ENCODE results near the gene EPN2.
A peak's percentile ranks its signal among the peaks of the same experiment; 100 is the strongest.

EPN2 gene

DNA sequence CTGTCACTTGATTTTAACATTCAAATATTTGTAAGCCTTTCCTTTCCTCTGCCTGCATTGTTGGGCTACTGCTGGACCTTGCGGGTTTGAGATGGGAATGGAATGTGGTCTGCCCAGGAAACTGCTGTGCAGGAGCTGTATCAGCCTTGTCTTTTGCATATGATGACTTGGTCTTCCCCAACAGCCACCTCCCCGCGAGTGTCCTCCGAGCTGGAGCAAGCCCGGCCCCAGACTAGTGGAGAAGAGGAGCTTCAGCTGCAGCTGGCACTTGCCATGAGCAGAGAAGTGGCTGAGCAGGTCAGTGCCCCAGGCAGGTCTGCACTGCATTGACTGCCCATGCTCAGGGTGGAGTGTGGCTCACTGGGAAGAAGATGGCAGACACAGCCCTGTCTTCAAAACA lies 72.5 kb downstream of the EPN2 start:
- DNase-seq = no peak

GRCh38 chr17:19310151-19310550 lies 73.0 kb downstream of the EPN2 start:
- no peak for DNase-seq

- DNase-seq = no peak
Measured at GRCh38 chr17:19311016-19311415, 73.8 kb downstream of the EPN2 start.

DNA sequence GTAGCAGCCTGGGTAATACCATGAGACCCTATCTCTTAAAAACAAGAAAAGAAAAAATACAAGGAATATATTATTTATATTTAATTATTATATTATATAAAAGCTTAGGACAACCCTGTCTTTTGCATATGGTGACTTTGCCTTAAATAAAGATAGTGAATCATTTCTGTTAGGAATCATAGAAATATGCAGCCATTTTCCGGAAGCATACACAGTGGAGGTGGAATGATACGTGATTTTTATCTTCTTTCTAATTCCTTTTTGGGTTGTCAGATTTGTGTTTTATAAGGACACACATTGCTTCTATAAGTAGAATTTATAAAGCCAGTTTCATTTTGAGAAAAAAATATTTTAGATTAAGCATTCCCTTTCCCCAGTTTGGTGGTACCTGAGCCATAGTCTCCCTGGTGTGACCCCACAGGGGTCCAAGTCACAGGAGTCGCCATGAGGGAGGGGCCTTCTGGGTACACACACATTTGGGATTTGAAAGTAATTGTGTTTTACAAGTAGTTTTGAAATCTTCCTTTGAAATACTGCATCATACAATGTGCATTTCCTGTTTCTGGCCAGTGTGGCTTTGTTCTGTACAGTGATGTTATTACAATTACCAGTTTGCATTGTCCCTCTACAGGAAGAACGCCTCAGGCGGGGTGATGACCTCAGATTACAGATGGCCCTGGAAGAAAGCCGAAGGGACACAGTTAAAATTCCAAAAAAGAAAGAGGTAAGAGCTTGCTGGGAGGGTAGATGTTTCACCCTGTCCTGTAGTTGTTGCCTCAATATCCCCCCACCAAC lies 74.5 kb downstream of the EPN2 start:
- DNase-seq = no peak

GRCh38 chr17:19312406-19312805 lies 75.2 kb downstream of the EPN2 start:
- no peak for DNase-seq

GRCh38 chr17:19313066-19313745 lies 76.0 kb downstream of the EPN2 start:
- no peak for DNase-seq

DNA sequence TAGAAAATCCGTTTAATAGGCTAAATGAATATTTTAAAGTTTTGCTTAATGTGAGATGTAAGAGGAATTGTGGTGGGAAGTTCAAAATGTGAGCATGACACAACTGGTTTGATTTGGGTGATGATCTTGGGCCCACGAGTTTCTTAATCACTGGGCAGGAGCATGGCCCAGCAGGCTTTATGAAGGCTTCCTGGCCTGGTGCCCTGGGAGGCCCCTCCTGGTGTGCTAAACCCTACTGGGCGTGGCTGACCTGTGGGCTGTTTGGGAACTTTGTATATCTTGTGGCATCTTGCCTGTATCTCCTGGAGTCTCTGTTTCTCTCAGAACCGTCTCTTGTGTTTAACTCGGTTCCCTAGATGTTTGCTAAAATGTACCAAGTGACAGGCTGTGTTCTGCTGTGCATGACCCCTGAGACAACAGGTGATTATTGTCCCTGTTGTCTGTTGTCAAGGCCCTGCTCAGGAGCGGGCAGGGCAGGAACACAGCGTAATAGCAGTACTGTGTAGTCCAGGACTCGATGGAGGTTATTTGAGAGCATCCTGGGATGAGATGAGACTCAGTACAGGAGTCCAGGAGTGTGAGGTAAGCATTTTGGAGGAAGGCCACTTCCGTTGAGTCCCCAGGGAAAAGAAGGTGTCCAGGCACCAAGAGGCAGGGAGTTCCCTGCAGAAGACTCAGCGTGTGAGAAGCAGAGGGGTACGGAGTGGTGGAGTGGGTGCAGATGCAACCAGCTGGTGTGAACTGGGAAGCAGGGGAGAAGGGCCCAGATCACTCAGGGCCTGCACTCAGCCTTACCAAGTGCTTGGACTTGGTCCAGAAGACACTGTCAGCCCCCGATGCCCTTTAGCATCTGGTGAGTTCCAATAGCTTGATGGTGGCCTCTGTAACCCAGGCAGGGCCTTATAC lies 76.8 kb downstream of the EPN2 start:
- DNase-seq = no peak

GRCh38 chr17:19315104-19315503 lies 77.9 kb downstream of the EPN2 start:
- DNase-seq = no peak

DNA sequence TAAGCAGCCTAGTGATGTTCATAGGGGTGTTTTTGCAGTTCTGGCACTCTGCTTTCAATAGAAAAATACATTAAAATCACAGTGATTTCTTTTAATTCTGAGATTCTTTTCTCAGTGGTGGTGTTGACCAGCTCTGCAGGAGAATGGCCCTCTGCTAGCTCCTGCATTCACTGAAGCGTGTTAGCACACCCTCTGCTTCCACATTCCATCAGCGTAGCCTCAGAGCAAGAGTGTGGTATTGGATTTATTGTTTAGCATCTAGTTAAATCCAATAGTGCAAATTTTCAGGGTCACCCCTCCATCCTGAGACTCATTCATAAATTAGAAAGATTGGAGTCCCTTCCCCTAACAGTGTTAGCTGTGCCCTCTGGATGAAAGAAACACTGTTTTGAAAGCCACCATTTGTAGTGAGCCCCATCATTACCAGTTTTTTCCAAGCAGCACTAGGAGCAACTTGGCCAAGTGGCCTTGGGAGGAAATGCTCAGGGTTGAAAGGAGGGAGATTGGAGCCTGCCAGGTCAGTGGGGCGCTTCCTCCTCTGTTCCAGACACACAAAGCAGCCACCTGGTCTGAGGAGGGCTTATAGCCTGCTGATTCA lies 79.7 kb downstream of the EPN2 start:
- no peak for DNase-seq

GRCh38 chr17:19317359-19318095 lies 80.4 kb downstream of the EPN2 start:
- DNase-seq = peak in 54 of 56 donors; percentile 37 to 98 (median 90)

DNA sequence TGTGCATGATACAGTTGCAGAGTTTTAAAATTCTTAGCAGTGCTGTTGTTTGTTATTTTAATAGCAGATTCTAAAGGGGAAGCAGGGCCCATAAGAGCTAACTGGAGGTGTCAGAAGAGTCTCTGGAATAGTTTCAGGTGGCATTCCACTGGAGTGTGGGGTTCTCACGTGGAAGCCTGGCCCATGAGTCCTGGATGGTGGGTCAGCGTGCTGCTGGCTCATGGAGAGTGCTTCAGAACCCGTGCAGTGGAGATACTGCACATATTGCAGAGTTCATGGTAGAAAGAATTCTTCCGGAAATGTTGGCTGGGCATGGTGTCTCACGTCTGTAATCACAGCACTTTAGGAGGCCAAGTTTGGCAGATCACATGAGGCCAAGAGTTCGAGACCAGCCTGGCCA lies 81.4 kb downstream of the EPN2 start:
- DNase-seq = no peak

DNA sequence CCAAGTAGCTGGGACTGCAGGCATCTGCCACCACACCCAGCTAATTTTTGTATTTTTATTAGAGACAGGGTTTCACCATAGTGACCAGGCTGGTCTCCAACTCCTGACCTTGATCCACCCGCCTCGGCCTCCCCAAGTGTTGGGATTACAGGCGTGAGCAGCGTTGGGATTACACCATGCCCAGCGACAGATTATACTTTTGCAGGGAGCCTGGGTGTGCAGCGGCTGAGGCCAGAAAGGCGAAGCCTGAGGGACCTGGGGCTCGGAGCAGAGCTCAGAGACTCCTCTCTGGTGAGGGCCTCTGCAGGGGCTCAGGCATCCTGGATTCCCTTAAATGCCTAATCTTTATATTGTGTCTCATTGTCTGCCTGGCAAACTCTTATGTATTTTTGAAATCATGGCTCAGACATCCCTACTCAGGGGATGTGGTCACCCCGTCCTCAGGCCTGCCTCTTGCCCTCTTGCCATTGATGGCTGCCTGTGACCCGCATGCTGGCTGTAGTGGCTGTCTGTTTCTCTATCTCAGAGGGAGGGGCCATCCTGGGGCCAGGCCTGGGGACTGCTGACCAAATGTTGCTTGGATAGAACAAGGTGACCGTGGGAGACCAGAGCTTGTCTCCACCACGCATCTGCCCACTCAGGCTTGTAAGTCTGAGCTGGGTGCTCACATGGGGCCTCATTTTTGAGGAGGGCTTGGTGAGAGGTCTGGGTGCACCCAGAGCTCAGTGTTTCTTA lies 82.8 kb downstream of the EPN2 start:
- no peak for DNase-seq

- DNase-seq = no peak
Measured at GRCh38 chr17:19320876-19321275, 83.7 kb downstream of the EPN2 start.

DNA sequence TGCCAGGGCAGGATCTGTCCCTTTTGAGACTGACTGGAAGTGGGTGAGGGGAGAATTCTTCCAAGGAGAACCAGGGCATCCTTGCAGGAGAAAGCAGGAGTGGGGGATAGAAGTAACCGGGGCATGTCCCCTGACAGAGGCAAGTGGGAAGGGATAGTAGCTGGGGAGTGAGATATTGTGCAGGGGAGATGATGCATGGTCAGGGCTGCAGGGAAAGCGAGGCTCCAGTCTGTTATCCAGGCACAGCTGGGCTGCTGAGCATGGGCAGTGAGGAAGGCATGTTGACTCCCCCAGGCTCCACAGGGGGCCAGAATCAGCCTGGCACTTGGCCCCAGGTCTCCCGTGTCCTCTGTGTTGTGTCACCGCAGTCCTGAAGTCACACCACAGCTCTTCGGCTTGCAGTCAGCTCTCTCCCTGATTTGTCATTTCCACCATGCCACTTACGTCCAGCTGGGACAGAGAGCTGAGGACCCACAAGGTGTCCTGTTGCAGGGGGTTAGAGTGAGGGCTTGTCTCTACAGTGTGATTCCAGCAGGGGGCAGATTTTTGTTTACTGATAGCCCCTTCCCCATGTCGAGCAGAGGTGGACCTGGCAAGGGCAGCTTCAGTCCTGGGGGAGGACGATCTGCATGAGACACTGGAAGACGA lies 84.4 kb downstream of the EPN2 start:
- no peak for DNase-seq

DNA sequence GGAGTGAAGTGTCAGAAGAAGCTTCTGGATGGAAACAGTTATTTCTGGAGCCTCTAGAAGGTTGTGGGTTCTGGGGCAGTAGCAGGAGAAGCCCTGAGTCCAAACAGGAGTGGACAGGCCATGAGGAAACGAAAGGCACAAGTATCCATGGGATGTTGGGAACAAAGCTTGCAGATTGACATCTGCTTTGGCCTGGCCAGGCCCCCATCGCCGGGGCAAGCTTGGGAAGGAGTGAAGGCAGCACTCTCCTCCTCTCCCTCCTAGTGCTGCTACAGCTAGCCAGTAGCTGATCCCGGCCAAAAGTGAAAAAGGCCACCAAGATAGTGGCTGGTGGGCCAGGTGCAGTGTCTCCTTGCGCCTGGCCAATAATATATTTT lies 85.0 kb downstream of the EPN2 start:
- DNase-seq = no peak

- no peak for DNase-seq
Measured at GRCh38 chr17:19322861-19323260, 85.7 kb downstream of the EPN2 start.

- no peak for DNase-seq
Measured at GRCh38 chr17:19325542-19325941, 88.4 kb downstream of the EPN2 start.

GRCh38 chr17:19327031-19327783 lies 90.0 kb downstream of the EPN2 start:
- DNase-seq = no peak
